Lung (tissue), 12 donors: ENCODE measurements around the gene GNAT1. TPM values are rescaled to one million over a fixed set of nuclear protein-coding genes. Genes with fewer than 3 reads are reported as not detected.

ENCODE experiments used
- ATAC-seq: fragments of 200-7000 bp; cut with Tn5 transposase; one replicate; pipeline ENCODE4 v1.9.1; 2020; ENCODE audit warnings: moderate number of reproducible peaks; ENCODE audit not compliant: insufficient read depth, low FRiP score
- DNase-seq, 3 donors: peaks; one replicate each; pipeline ENCODE4 v3.0.0-alpha.2; 2013 to 2017
- H3K27ac ChIP-seq, 2 donors: one replicate each; pipeline ENCODE4 v1.5.1; 2013; ENCODE audit warnings: mild to moderate bottlenecking in 2 of 2, moderate library complexity in 2 of 2, control low read depth in 1 of 2, inconsistent platforms in 1 of 2, low read depth in 1 of 2, low read length in 1 of 2
- H3K27me3 ChIP-seq, 3 donors: one replicate each; pipeline ENCODE4 v1.5.1; 2013; ENCODE audit warnings: low read length in 2 of 3; ENCODE audit not compliant: control insufficient read depth in 3 of 3, insufficient read depth in 3 of 3
- H3K36me3 ChIP-seq, 4 donors: one replicate each; pipeline ENCODE4 v1.5.1; 2013; ENCODE audit warnings: low read length in 4 of 4, mild to moderate bottlenecking in 1 of 4, moderate library complexity in 1 of 4; ENCODE audit not compliant: control insufficient read depth in 4 of 4, insufficient read depth in 4 of 4
- H3K4me1 ChIP-seq, 5 donors: one replicate each; pipeline ENCODE4 v1.5.1; 2013; ENCODE audit warnings: low read length in 5 of 5, mild to moderate bottlenecking in 2 of 5, moderate library complexity in 1 of 5; ENCODE audit not compliant: control insufficient read depth in 5 of 5, insufficient read depth in 5 of 5
- H3K4me3 ChIP-seq: one replicate; pipeline ENCODE4 v1.5.1; 2013; ENCODE audit warnings: mild to moderate bottlenecking, control low read depth, moderate library complexity
- H3K9ac ChIP-seq, 2 donors: one replicate each; pipeline ENCODE4 v1.5.1; 2013; ENCODE audit warnings: low read length in 2 of 2, control low read depth in 1 of 2; ENCODE audit not compliant: insufficient read depth in 1 of 2
- H3K9me3 ChIP-seq, 4 donors: one replicate each; pipeline ENCODE4 v1.5.1; 2013; ENCODE audit warnings: low read length in 3 of 4, mild to moderate bottlenecking in 1 of 4, moderate library complexity in 1 of 4; ENCODE audit not compliant: control insufficient read depth in 4 of 4, insufficient read depth in 3 of 4
- CTCF ChIP-seq: IDR thresholded peaks from 2 replicates; pipeline ENCODE4 v1.5.1; 2012; ENCODE audit warnings: mild to moderate bottlenecking; ENCODE audit errors: control extremely low read depth, extremely low read depth
- WGBS, 2 donors: extraction: QIAGEN DNeasy Blood & Tissue Kit; methylation state at CpG; one replicate each; pipeline ENCODE4 v1.1.7; 2013; 5-methylcytosine and 5-hydroxymethylcytosine counted together
- polyA plus RNA-seq, 2 donors: library from polyadenylated mRNA; stranded (reverse); fragments of 200-250 nt; gene quantifications; one replicate each; pipeline ENCODE4 v1.2.1, GENCODE V29; 2013
- total RNA-seq, 2 donors: library from RNA; depleted of rRNA in 1 of 2; stranded (reverse); fragments of >200 nt in 1 of 2; gene quantifications; one replicate each; pipeline ENCODE4 v1.2.1, GENCODE V29; 2014 to 2021
- donor health status: control.
- donor health status: control.
- donor health status: Bipolar disorder and iron deficiency.
- donor health status: healthy.
- donor health status: DM: yes; HTN: yes; CAD: no.

GNAT1 gene
- total and polyA plus RNA-seq, 4 donors: 0.05 to 0.16 TPM; not detected in 2

GRCh38 chr3:50186096-50186495 is 5.3 kb upstream of the GNAT1 start:
- Histone ChIP-seq H3K9ac (no peak overlapping the region), H3K4me3 (no peak overlapping the region), H3K27ac (no peak overlapping the region), H3K36me3 (peaks cover 0 to 23% (median 10%) of the 10 kb centered on the region in 4 donors), H3K27me3 (no peaks in the 10 kb centered on the region), H3K4me1 (no peaks in the 10 kb centered on the region), H3K9me3 (no peaks in the 10 kb centered on the region)
- no peak for TF ChIP-seq CTCF
- ATAC-seq: no peak
- no peak for DNase-seq
- 96 to 97% methylated on average over 10 of the region's 10 CpGs for WGBS, 2 donors

- no peak for TF ChIP-seq CTCF
- H3K4me3 ChIP-seq: no peak overlapping the region
- H3K27ac ChIP-seq: no peak overlapping the region
- ATAC-seq (no peak), DNase-seq (no peak)
- no peak overlapping the region for H3K9ac ChIP-seq
- peaks cover 0 to 15% (median 9%) of the 10 kb centered on the region in 4 donors for H3K36me3 ChIP-seq
- WGBS, 2 donors: 93 to 94% methylated on average over 19 of the region's 19 CpGs
- no peaks in the 10 kb centered on the region for H3K4me1 ChIP-seq
- no peaks in the 10 kb centered on the region for H3K9me3 ChIP-seq
- H3K27me3 ChIP-seq: peaks cover 0 to 2% (median 0%) of the 10 kb centered on the region in 3 donors
These were observed 3.7 kb upstream of the GNAT1 start for GRCh38 chr3:50187750-50188149.

DNA sequence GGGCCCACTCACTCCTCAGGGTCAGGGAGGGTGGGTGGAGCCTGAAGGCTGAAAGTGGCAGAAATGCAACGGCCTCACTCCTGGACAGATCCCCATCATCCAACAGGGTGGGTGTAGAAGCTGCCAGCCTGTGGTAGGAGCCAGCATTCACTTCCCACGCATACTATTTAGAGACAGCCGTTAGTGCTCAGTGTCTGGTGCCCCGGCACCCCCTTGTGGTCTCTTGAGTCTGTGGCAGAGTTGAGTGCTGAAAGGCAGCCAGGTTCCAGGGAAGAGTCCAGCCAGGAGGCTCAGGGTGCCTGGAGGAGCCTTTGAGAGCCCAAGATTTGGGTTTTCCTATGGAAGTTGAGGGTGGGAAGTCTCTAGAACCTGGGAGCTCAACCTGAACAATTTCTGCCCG is 2.1 kb upstream of the GNAT1 start:
- DNase-seq (peak; percentile 87 to 91 (median 90)), ATAC-seq (no peak)
- Histone ChIP-seq H3K9me3 (peaks cover 0 to 7% (median 0%) of the 10 kb centered on the region in 4 donors), H3K4me3 (no peak overlapping the region), H3K27me3 (peaks cover 0 to 14% (median 9%) of the 10 kb centered on the region in 3 donors), H3K27ac (no peak overlapping the region), H3K36me3 (peaks cover 0 to 11% (median 5%) of the 10 kb centered on the region in 4 donors), H3K9ac (no peak overlapping the region), H3K4me1 (peaks cover 0 to 4% (median under 1%) of the 10 kb centered on the region in 5 donors)
- peak; percentile 83 for TF ChIP-seq CTCF
- 11 to 19% methylated on average over 5 of the region's 5 CpGs for WGBS, 2 donors

GRCh38 chr3:50189989-50190388 is 1.4 kb upstream of the GNAT1 start:
- ATAC-seq (no peak), DNase-seq (no peak)
- peaks cover 0 to 20% (median 14%) of the 10 kb centered on the region in 3 donors for H3K27me3 ChIP-seq
- WGBS, 2 donors: 87 to 93% methylated on average over 7 of the region's 7 CpGs
- H3K4me1 ChIP-seq: peaks cover 0 to 5% (median 3%) of the 10 kb centered on the region in 5 donors
- TF ChIP-seq CTCF: no peak
- H3K36me3 ChIP-seq: peaks cover 0 to 8% (median 3%) of the 10 kb centered on the region in 4 donors
- H3K9me3 ChIP-seq: peaks cover 0 to 7% (median 0%) of the 10 kb centered on the region in 4 donors
- H3K4me3 ChIP-seq: no peak overlapping the region
- no peak overlapping the region for H3K27ac ChIP-seq
- no peak overlapping the region for H3K9ac ChIP-seq
